Body of pancreas (tissue), 4 donors: Measurements from ENCODE around the gene ZNF536.

Source experiments
- CTCF ChIP-seq, 7 experiments: fragments of 450-650 bp in 4 of 7; fragments of 200-600 bp in 3 of 7; sonication (generic) in 3 of 7; IDR thresholded peaks; one replicate each; pipeline ENCODE4 v1.5.1; 2016 to 2019; ENCODE audit warnings: antibody characterized with exemption in 7 of 7
- POLR2A ChIP-seq, 3 donors: fragments of 450-650 bp; IDR thresholded peaks; one replicate each; pipeline ENCODE4 v1.6.1; 2016; ENCODE audit warnings: antibody characterized with exemption in 3 of 3, mild to moderate bottlenecking in 2 of 3

GRCh38 chr19:30379841-30380610 is 7.8 kb downstream of the ZNF536 start:
- TF ChIP-seq POLR2A (IDR thresholded peaks at IDR 0.05): no peak
- TF ChIP-seq CTCF (IDR thresholded peaks at IDR 0.05): no peak
